Measurements from ENCODE around the gene TCEANC2. TPM values are rescaled to one million over a fixed set of nuclear protein-coding genes. Genes with fewer than 3 reads are reported as not detected.

The TCEANC2 gene
- polyA plus RNA-seq, 1 donor from 2014 or later, result 4.4 TPM

GRCh38 chr1:54037476-54037875, 15.9 kb upstream of the TCEANC2 start:
- H3K27me3 ChIP-seq (ENCODE audit: insufficient read depth, low read depth, low read length), result no peaks in the 10 kb centered on the region
- no peaks in the 10 kb centered on the region for H3K9me2 ChIP-seq (ENCODE audit: insufficient read depth, low read length)
- H4K20me1 ChIP-seq (ENCODE audit: insufficient read depth), result no peaks in the 10 kb centered on the region
- TF ChIP-seq RAD21 (conservative IDR thresholded peaks at IDR 0.05) (no peak), CTCF (IDR thresholded peaks at IDR 0.05; ENCODE audit: poor library complexity, severe bottlenecking) (no peak), MXI1 (conservative IDR thresholded peaks at IDR 0.05; ENCODE audit: poor library complexity, severe bottlenecking) (no peak)
- no peaks in the 10 kb centered on the region for H3F3A ChIP-seq (ENCODE audit: insufficient read depth, low read length, poor library complexity, severe bottlenecking)
- no peak overlapping the region for H3K4me2 ChIP-seq (ENCODE audit: low read length)
- peaks cover 30% of the 10 kb centered on the region for H3K36me3 ChIP-seq (ENCODE audit: insufficient read depth, low read length)
- no peaks in the 10 kb centered on the region for H3K9me3 ChIP-seq (ENCODE audit: low read length)
- H3K4me3 ChIP-seq (ENCODE audit: low read length), result no peak overlapping the region
- H3K27ac ChIP-seq (ENCODE audit: low read length), result no peak overlapping the region
- no peak overlapping the region for H3K9ac ChIP-seq (ENCODE audit: low read length)
- H2AFZ ChIP-seq (ENCODE audit: low read depth, low read length), result no peak overlapping the region
- no peaks in the 10 kb centered on the region for H3K79me2 ChIP-seq (replicated peaks; ENCODE audit: insufficient read depth, low read length)

GRCh38 chr1:54041806-54042205, 11.6 kb upstream of the TCEANC2 start:
- no peaks in the 10 kb centered on the region for H3K9me3 ChIP-seq (ENCODE audit: low read length)
- H4K20me1 ChIP-seq (ENCODE audit: insufficient read depth), result no peaks in the 10 kb centered on the region
- no peaks in the 10 kb centered on the region for H3K9me2 ChIP-seq (ENCODE audit: insufficient read depth, low read length)
- no peaks in the 10 kb centered on the region for H3K27me3 ChIP-seq (ENCODE audit: insufficient read depth, low read depth, low read length)
- peaks cover 31% of the 10 kb centered on the region for H3K36me3 ChIP-seq (ENCODE audit: insufficient read depth, low read length)
- H2AFZ ChIP-seq (ENCODE audit: low read depth, low read length), result no peak overlapping the region
- H3K4me2 ChIP-seq (ENCODE audit: low read length), result no peak overlapping the region
- no peak overlapping the region for H3K27ac ChIP-seq (ENCODE audit: low read length)
- no peak for TF ChIP-seq SMC3 (conservative IDR thresholded peaks at IDR 0.05; ENCODE audit: poor library complexity)
- TF ChIP-seq POLR2AphosphoS5 (IDR thresholded peaks at IDR 0.05), result no peak
- no peak for TF ChIP-seq MXI1 (conservative IDR thresholded peaks at IDR 0.05; ENCODE audit: poor library complexity, severe bottlenecking)
- TF ChIP-seq TAF1 (IDR thresholded peaks at IDR 0.05; ENCODE audit: low read depth), result no peak
- no peak for TF ChIP-seq EP300 (conservative IDR thresholded peaks at IDR 0.05; ENCODE audit: poor library complexity, severe bottlenecking)
- no peak for TF ChIP-seq REST (IDR thresholded peaks at IDR 0.05; ENCODE audit: borderline replicate concordance)
- no peak for TF ChIP-seq CTCF (IDR thresholded peaks at IDR 0.05; ENCODE audit: poor library complexity, severe bottlenecking)
- no peak for TF ChIP-seq EZH2 (IDR thresholded peaks at IDR 0.05; ENCODE audit: borderline replicate concordance, insufficient read depth, low read length, poor library complexity, severe bottlenecking)
- TF ChIP-seq RAD21 (conservative IDR thresholded peaks at IDR 0.05), result no peak
- no peak overlapping the region for H3K4me3 ChIP-seq (ENCODE audit: low read length)
- no peaks in the 10 kb centered on the region for H3F3A ChIP-seq (ENCODE audit: insufficient read depth, low read length, poor library complexity, severe bottlenecking)
- peaks cover 19% of the 10 kb centered on the region for H3K79me2 ChIP-seq (replicated peaks; ENCODE audit: insufficient read depth, low read length)
- no peak overlapping the region for H3K9ac ChIP-seq (ENCODE audit: low read length)
